GM18868 (cell line): ENCODE measurements around the gene KCNB1.

Source experiments
- ATAC-seq: cut with Tn5 transposase; IDR thresholded peaks from one replicate; pipeline ENCODE4 v1.9.1; 2021; ENCODE audit warnings: mild to moderate bottlenecking, moderate library complexity; ENCODE audit not compliant: unreplicated experiment

KCNB1 gene

DNA sequence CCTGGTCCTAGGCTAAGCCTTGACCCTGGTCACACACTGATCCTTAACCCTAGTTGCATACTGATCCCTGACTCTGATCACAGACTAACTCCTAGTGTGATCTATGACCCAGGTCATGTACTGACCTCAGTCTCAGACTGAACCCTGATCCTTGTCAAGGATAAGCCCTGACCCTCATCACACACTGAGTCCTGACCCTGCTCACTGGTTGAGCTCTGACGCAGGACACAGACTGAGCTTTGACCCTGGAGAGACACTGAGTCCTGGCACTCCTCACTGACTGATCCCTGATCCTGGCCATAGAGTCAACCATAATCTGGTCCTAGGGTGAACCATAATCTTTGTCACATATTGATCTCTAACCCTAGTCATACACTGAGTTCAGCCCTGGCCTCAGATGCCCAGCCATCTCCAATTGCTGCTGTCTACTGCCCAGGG, 37.9 kb downstream of the KCNB1 start:
- no peak for ATAC-seq

DNA sequence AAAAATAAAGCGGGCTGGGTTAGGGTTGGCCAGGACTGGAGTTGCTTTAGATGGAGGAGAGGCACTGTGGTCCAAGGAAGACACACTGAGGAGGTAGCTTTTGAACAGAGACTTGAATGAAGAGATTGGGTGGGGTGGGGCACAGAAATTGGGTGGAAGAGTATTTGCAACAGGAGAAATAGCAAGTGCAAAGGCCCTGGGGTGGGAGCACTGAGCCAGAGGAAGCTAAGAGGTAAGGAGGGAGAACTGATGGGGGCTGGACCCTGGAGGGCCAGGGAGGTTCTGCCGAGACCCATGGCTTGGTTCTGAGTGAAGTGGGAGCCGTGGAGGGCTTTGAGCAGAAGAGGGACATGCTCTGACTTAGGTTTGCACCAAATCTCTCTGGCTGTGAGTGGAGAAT, 45.4 kb downstream of the KCNB1 start:
- ATAC-seq: no peak

DNA sequence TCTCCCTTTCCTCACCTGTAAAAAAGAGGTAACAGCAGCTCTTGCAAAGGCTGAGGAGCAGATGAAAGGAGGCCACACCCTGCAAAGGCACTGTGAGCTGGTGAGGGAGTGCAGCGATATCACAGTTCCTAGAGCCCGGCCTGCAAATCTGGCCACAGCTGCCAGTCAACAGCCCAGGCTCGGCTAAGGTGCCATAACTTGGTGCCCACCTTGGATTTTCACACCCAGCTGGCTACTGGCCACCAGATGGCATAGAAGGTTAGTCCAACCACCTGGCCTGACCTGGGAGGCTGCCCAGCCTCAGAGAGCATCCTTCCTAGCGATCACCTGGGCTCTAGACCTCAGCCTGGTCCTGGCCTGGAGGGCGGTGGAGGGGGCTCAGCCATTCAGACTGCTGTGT, 46.8 kb downstream of the KCNB1 start:
- no peak for ATAC-seq

DNA sequence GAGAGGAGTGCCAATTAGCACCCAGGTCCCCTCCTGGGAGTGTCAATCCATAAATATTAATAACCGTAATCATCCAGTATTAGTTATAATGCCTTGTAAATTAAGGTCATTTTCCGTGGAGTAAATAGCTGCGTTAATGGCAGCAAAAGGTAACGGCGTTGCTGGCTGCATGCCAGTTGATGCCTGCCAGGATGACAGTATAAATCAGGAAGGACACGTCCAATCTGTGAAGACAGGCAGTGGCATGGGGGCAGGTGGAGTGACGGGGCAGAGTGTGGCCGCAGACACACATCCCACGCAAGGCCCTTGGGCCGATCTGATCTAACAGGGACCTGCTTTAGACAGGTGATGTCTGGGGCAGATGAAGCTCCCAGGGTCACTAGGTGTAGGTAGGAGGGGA, 49.1 kb downstream of the KCNB1 start:
- ATAC-seq: no peak

DNA sequence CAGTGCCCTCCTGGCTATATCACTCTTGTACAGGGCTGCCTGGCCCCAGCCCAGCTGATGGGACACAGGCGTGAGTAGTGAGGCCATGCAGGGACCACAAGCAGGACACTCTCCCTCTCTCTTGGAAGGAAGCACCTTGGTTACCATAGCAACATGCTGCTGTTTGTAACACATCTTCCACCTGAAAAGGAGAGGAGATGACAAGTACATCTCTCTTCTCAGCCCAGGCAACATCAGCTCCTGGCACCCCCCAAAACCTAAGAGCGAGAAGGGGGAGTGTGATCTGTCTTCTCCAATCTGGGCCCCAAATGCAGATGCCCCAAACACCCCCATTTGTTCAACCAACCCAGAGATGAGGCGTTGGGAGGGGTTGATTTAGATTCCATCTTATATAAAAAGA, 49.9 kb downstream of the KCNB1 start:
- no peak for ATAC-seq

DNA sequence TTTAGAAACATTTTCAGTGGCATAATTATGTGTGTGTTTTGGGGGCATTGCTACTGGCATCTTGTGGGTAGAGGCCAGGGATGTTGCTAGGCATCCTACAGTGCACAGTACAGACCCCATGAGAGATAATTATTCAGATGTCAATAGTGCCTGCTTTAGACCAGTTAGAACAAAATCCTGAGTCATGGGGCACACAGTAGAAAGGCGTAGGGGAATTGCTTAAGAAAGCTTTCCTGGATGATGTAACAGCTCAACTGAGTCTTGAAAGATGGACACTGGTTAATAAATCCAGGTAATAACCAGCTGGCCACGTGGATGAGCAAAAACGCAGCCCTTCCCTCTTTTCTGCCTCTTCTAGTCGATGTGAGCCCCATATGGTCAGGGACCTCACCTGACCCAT, 51.1 kb downstream of the KCNB1 start:
- ATAC-seq: no peak

DNA sequence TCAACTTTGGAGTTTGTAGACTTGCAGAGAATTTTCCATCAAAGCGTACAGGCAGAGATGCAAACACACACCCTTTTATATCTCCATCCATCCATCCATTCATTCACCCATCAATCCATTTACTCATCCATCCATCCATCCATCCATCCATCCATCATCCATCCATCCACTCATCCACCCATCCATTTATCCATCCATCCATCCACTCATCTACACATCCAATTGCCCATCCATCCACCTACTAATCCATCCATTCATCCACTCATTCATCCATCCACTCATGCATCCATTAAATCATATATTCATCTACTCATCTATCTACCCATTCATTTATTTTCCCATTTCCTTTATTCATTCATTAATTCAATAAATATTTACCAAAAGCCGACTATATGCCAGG, 52.1 kb downstream of the KCNB1 start:
- no peak for ATAC-seq

DNA sequence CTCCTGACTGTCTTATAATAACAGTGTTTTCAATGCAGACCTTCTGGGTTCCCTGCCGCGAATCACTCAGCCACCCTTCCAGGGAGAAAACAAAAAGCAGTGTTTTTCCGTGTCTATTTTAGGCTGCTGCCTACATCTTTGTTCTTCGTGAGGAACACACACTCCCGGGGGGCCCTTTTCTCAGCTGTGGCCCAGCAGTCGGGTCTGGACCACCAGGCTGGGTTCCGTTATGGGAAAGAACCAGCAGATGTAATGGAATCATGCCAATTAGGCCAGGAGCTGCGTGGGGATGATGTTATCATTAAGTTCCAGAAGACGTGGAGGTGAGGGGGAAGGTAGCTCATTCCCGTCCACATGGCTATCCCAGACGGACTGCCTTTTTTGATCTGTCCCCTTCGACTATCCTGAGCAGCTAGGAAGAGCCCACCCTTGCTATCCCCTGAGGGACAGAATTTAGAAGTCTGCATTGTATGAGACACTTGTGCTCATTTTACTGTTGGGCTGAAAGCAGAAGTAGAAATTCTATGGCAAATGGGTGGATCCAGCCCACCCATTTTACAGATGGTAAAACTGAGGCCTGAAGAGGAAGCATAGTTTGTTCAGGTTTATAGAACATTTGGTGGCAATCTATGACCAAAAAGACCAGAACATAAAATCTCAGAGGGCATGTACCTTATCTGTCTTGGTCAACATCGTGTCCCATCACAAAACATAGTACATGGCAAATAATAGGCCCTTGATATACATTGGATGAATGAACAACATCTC, 54.5 kb downstream of the KCNB1 start:
- ATAC-seq: no peak

DNA sequence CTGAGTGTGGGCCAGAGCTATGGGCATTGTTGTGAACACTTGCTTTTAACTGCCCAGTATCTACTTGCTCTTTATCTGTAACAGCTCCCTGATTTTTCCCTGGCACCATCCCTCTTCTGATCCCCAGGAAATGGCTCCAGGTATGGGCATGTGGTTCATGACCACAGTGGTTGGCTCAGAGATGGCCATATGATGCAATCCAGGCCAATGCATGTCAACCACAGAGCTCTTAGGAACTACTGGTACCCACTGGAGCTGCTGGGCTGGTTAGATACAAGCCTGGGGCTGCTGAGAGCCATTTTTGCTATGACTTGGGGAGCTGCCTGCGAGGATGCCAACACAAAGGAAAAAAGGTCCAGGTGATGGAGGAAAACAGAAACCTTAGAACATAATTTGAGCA, 55.6 kb downstream of the KCNB1 start:
- ATAC-seq: no peak

DNA sequence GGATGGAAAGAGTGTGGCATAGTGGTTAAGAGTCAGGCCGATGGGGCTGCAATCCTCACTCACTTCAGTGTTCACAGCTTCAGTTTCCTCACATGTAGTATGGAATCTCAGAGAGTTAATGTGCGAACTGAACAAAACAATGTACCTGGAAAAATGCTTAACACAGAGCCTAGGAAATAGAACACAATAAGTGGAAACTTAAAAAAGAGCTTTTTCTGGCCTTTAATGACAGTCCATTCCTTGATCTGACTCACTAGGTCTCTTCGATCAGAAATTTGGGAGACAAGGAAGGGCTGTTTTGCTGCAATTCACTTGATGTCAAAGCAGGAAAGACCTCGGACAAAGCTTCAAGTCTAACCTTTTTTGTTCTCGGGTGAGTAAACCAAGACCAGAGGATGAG, 56.1 kb downstream of the KCNB1 start:
- no peak for ATAC-seq

DNA sequence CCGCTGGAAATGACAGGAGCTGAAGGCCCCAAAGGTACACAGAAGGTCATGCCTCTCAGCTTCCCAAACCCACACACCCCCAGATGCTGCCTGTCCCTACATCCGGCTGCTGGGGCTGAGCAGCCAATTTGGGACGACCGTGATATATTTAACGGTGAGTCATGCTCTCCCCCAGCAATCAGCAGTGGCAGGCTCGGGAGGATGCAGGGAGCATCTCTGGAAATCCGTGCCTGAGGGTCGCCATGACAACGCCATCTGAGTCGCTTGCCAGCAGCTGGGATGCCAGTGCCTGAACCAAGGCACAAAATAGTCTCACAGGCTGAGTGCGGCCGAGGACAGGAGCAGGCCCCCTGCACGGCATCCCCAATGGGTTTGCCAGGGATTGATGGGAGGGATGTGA, 57.9 kb downstream of the KCNB1 start:
- no peak for ATAC-seq

DNA sequence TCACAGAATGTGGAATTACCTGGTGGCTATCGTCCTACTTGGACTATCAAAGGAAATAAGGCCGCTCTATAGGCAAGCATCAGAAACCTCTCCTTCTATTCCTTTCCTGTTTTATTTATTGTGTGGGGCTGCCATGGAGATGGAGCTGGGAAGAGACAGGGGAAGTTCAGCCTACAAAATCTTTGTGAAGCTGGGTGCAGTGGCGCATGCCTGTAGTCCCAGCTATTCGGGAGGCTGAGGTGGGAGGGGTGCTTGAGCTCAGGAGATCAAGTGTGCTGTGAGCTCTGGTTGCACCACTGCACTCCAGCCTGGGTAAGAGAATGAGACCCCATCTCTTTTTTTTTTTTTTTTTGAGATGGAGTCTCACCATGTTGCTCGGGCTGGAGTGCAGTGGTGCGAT, 60.3 kb downstream of the KCNB1 start:
- ATAC-seq: no peak

DNA sequence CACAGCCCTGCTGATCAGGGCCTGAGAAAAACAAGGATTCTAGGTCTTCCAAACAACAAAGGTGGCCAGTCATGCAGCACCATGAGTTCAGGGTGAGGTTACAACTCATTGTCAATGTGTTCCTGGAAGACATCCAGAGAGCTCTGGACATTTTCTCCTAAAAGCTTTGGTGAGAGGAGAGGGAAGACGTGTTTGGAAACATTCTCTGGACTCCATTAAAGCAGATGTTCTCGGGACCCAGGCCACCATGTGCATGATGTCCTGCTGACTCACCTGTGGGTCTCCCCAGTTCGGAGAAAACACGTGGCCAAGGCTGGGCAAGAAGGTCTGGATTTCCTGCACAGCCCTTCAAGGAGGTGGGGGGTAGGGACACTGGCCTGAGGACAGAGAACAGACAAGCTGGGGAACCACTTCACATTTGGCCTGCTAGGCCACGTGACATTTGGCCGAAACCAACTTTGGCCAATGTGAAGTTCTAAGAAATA, 61.6 kb downstream of the KCNB1 start:
- no peak for ATAC-seq

DNA sequence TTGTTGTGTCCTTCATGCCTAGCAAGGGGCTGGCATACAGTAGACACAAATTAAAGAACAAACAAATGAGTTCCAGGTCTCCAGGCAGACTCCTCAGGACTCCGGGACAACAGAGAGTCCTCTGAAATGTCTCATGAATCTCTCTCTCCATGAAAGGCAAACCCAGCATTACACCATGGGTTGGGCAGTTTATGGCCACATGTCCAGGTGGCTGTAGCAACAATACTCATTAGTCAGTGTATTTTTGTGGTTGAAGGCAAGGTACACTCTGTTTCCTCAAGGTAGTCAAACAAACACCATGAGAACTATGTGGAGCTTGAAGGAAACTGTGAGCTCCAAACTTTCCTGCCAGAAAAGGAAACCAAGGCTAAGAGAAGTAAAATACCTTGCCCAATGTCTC, 62.2 kb downstream of the KCNB1 start:
- no peak for ATAC-seq

DNA sequence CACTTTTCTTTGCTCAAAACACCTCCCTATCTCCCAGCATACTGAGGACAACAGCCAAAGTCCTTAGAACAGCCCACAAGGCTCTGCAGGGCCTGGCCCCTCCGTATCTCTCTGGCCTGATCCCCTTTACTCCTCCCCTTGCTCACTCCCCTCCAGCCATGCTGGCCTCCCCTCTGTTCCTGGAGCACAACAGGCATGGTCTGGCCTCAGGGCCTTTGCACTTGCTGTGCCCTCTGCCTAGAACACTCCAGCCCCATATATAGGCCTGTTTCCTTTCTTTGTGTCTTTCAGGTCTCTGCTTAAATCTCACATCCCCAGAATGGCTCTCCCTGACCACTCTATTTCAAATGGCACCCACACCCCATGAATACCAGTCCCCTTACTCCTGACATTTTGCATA, 62.7 kb downstream of the KCNB1 start:
- ATAC-seq: no peak

DNA sequence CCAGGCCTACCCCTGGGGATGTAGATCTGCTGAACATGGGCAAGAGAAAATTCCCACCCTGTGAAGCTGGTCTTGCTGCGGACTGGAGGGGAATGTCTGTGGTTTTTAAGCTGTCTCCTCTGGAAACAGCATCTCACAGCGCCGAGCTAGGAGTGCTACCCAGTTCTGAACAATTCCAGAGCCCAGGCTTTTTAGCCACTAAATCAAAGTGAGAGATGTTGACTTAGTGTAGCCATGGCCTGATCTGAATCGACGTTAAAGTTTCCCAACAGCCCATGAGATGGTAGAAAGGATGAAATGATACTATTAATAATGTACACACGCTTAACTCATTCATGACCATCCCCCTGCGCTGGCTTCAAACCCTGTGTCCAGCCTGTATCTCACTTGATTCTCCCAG, 63.7 kb downstream of the KCNB1 start:
- no peak for ATAC-seq

DNA sequence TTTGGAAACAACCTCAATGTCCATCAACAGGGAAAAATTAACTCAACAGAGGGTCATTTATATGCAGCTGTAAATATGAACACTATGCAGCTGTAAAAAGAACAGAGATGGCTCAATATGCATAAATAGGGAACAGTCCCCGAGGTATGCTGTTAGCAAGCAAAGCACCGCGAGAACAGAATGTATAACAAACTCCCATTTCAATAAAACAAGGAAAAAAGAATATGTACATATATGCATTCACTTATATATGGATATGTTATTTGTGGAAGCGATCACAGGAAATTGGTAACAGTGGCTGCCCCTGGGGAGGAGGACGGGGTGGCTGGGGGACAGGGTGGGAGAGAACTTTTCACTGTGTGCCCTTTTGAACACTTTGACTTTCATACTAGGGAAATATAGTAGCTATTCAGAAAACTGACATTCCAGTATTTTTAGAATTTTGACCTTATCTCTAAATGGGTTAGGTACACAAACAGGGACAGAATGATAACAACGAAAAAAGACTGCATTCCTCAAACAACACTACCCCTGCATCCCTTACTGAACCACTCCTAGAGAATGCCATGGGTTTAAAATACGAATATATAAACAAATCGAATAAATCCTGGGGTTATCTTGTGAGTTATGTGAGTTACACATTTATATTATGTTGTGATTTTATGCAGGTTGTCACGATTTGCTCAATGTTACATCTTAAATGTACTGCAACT, 64.5 kb downstream of the KCNB1 start:
- ATAC-seq: no peak

DNA sequence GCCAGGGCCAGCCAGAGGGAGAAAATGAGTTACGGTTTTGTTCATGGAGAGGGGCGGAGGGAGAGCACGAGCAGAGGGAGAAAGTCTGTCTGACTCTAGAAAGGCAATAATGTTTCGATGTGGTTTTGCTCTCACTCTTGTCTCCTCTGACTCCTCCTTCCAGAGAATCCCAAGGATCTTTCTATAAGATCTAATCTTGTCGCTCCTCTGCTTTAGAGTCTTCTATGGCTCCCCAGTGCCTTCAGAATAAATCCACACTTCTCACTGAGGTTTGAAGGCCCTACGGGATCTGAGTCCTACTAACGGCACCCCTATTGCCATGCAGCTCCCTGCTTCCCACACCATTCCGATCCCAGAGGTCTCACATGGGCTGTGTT, 66.8 kb downstream of the KCNB1 start:
- ATAC-seq: no peak

DNA sequence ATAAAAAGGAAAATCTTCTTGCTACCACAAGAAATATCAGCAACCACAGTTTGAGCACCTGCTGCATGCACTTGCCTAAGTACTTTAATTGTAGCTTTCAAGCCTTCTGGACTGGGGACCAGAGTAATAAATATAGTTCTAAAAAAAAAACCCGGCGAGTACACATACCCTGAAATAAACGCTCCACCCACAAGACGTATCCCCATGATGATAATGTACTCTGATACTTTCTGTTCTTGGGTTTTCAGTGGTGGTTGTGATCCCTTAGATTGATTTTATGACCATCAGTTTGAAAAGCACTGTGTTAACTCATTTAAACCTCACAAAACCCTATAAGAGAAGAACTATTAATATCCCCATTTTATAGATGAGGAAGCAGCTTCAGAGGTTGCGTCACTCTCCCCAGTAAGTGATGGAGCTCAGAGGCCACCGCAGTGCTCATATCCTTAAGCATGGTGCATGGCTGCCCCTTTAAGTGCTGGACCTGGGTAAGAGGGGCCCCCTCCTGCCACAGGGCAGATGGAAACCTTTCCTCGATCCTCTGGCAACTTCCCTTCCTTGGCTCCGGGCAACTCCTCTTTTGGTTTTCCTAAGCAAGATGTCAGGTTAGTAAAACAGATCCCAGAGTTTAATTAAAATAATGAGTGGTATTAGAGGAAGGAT, 67.3 kb downstream of the KCNB1 start:
- no peak for ATAC-seq

DNA sequence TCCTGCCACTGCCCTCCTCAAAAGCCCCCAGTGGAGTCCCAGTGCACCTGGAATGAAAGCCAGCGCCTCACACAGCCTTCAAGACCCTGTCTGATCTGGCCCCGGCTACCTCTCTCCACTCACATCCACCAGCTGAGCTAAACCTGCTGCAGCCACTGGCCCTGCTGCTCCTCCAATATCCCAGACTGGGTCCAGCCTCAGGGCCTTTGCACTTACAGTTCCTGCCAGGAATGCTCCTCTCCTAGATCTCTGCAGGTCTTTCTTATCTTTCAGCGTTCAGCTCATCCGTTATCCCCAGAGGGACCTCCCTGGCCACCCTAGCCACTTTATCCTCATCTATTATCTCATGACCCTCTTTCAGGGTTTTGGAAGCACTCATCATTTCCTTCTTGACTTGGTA, 68.8 kb downstream of the KCNB1 start:
- no peak for ATAC-seq

DNA sequence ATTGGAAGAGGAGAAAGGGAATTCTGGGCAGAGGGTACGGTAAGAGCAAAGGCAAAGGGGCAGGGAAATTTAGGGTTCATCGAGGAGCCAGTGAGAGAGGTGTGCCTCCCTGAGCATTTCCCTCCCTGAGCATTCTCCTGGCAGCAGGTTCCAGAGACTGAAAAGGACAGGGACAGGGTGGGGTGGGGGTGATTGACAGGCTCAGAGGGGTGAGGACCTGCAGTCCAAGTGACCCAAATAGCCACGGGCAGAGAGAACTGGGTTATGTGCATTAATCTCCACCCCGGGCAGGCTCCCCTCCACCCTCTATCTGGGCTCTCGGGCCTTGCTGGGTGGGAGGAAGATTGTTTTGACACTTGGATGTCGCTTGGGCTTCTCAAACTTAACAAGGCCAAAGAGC, 69.5 kb downstream of the KCNB1 start:
- no peak for ATAC-seq

DNA sequence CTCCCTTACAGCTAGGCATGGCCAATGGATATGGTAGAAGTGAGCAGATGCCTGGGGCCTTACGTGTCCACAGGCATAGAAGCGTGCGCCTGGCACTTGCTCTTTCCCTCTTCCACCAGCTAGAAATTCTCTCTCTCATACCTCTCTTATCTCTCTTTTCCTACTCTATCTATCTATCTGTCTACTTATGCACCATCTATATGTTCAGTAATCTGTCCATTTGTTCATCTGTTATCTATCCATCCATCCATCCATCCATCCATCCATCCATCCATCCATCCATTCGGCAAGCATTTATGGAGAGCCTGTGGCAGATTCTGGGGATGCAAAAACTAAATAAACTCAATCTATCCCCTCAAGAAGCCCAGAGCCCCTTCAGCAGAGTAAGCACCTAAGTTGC, 70.2 kb downstream of the KCNB1 start:
- ATAC-seq: no peak
